SK-N-MC (cell line): ENCODE measurements around the gene HOXD9.

ENCODE experiments used
- EZH2 ChIP-seq: fragments of 200-600 bp; sonication (generic); IDR thresholded peaks from one replicate; pipeline ENCODE4 v1.6.1; 2017; ENCODE audit warnings: antibody characterized with exemption
- FOXP2 ChIP-seq: optimal IDR thresholded peaks from 2 replicates; pipeline ENCODE3; 2011; ENCODE audit warnings: mild to moderate bottlenecking, moderate library complexity; ENCODE audit not compliant: insufficient read depth; ENCODE audit errors: extremely low read length, control extremely low read depth
- POLR2AphosphoS5 ChIP-seq: IDR thresholded peaks from 2 replicates; pipeline ENCODE4 v1.6.1; 2012; ENCODE audit warnings: mild to moderate bottlenecking, low read depth, low read length, borderline replicate concordance

DNA sequence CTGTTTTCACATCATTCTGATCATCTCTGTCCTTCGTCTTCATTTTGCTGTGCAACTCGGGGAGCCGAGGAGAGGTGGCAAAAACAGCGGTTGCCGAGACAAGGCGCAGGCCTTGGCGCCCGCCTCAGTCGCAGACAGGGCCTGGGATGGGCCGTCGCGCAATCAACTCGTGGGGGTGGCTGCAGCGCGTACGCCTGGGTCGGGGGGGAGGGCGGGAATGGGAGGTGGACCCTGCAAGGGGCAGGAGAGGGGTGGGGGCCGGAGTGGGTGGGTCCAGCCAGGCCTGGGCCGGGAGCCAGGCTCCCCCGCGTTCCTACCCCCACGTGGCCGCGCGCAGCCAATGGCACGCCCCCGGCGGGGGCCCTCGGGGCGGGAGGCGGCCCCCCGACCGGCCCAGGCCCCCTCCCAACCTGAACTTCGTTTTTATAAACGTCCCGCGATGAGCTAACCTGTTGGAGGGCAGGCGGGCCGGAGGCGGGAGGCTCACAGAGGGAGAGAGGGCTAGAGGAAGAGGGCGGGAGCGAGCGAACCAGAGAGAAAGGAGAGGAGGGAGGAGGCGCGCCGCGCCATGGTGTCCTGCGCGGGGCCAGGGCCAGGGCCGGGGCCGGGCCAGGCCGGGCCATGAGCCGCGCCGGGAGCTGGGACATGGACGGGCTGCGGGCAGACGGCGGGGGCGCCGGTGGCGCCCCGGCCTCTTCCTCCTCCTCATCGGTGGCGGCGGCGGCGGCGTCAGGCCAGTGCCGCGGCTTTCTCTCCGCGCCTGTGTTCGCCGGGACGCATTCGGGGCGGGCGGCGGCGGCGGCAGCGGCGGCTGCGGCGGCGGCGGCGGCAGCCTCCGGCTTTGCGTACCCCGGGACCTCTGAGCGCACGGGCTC lies 30.0 kb upstream of the HOXD9 start, which contains the start of gene HOXD13:
- TF ChIP-seq POLR2AphosphoS5, result peak; percentile 78
- TF ChIP-seq EZH2, result no peak
- no peak for TF ChIP-seq FOXP2
